PC-3 (cell line): ENCODE measurements around the gene HIVEP3. TPM values are rescaled to one million over a fixed set of nuclear protein-coding genes. Genes with fewer than 3 reads are reported as not detected.

Experiments used
- ATAC-seq: fragments of 200-7000 bp; cut with Tn5 transposase; 2 replicates; pipeline ENCODE4 v1.9.1; 2020; ENCODE audit warnings: mild to moderate bottlenecking, moderate library complexity
- BruUV-seq: library from RNA; stranded (reverse); fragments of 400-500 nt; replicated peaks from 2 replicates; lab custom pipeline; 2021; lab: Mats Ljungman, UMichigan
- CTCF ChIA-PET: fragments of 300-600 bp; sonication (Branson Sonifier 250); formaldehyde crosslinking; loops from one replicate; lab custom pipeline; 2022; ENCODE audit warnings: antibody characterized with exemption; lab: Charles Lee
- POLR2A ChIA-PET: fragments of 300-600 bp; sonication (Branson Sonifier 250); formaldehyde crosslinking; loops from one replicate; lab custom pipeline; 2022; ENCODE audit warnings: antibody characterized with exemption; ENCODE audit not compliant: unreplicated experiment; lab: Charles Lee
- DNase-seq: peaks from one replicate; pipeline ENCODE4 v3.0.0-alpha.2; 2015
- H2AFZ ChIP-seq: fragments of 300-600 bp; sonication (generic); 2 replicates; pipeline ENCODE4 v1.6.0; 2016; ENCODE audit warnings: antibody characterized with exemption, low read length
- H3F3A ChIP-seq: fragments of 300-600 bp; sonication (generic); one replicate; pipeline ENCODE4 v1.6.0; 2017; ENCODE audit warnings: antibody characterized with exemption, low read length, control low read depth, mild to moderate bottlenecking; ENCODE audit not compliant: unreplicated experiment
- H3K27ac ChIP-seq: fragments of 300-600 bp; sonication (generic); 2 replicates; pipeline ENCODE4 v1.5.1; 2016; ENCODE audit warnings: mild to moderate bottlenecking, low read length
- H3K27me3 ChIP-seq: fragments of 300-600 bp; sonication (generic); 2 replicates; pipeline ENCODE4 v1.6.1; 2016; ENCODE audit warnings: low read length, mixed read lengths
- H3K36me3 ChIP-seq: fragments of 300-600 bp; sonication (generic); 2 replicates; pipeline ENCODE4 v1.6.1; 2016; ENCODE audit warnings: low read depth, mixed run types, low read length, mixed read lengths
- H3K4me1 ChIP-seq: fragments of 300-600 bp; sonication (generic); 2 replicates; pipeline ENCODE4 v1.5.1; 2016; ENCODE audit warnings: low read length; ENCODE audit not compliant: insufficient read depth
- H3K4me2 ChIP-seq: fragments of 300-600 bp; sonication (generic); 2 replicates; pipeline ENCODE4 v1.6.0; 2016; ENCODE audit warnings: low read length
- H3K4me3 ChIP-seq: fragments of 300-600 bp; sonication (generic); 2 replicates; pipeline ENCODE4 v1.5.1; 2016; ENCODE audit warnings: mild to moderate bottlenecking, low read length, mixed read lengths
- H3K79me2 ChIP-seq: fragments of 300-600 bp; sonication (generic); 2 replicates; pipeline ENCODE4 v1.6.1; 2017; ENCODE audit warnings: low read length, mixed read lengths
- H3K9ac ChIP-seq: fragments of 300-600 bp; sonication (generic); 2 replicates; pipeline ENCODE4 v1.6.0; 2016; ENCODE audit warnings: mild to moderate bottlenecking, low read length
- H3K9me2 ChIP-seq: fragments of 300-600 bp; sonication (generic); replicated peaks from 2 replicates; pipeline ENCODE4 v1.6.1; 2016; ENCODE audit warnings: mixed run types, low read length, mixed read lengths
- H3K9me3 ChIP-seq: fragments of 300-600 bp; sonication (generic); 2 replicates; pipeline ENCODE4 v1.6.1; 2016; ENCODE audit warnings: low read length, mixed read lengths
- H4K20me1 ChIP-seq: fragments of 300-600 bp; sonication (generic); 2 replicates; pipeline ENCODE4 v1.6.1; 2016; ENCODE audit warnings: low read length, mixed read lengths
- CTCF ChIP-seq: fragments of 300-600 bp; sonication (generic); conservative IDR thresholded peaks from 2 replicates; pipeline ENCODE4 v1.5.1; 2017; ENCODE audit warnings: antibody characterized with exemption, low read depth, mild to moderate bottlenecking, low read length
- EZH2 ChIP-seq: fragments of 300-600 bp; sonication (generic); IDR thresholded peaks from one replicate; pipeline ENCODE4 v1.6.1; 2017; ENCODE audit warnings: antibody characterized with exemption, mild to moderate bottlenecking, low read length; ENCODE audit not compliant: unreplicated experiment
- EZH2phosphoT487 ChIP-seq: fragments of 300-600 bp; sonication (generic); IDR thresholded peaks from 2 replicates; pipeline ENCODE4 v1.6.1; 2018; ENCODE audit warnings: mild to moderate bottlenecking, antibody characterized with exemption, low read length, borderline replicate concordance
- intact Hi-C: fragments of 100-400 bp; cut with micrococcal nuclease; formaldehyde crosslinking; loops from 2 replicates; pipeline ENCODE4 v1.9.0; 2023
- total RNA-seq: library from RNA; depleted of rRNA; stranded (reverse); fragments of >200 nt; gene quantifications from 2 replicates; pipeline ENCODE4 v1.2.3, GENCODE V29; 2014

Gene HIVEP3
- total RNA-seq, 1 experiment from 2014 or later: 9.8 TPM

GRCh38 chr1:41483001-41483850 lies 435.5 kb downstream of the HIVEP3 start:
- Histone ChIP-seq H3K27me3 (no peaks in the 10 kb centered on the region), H3K9ac (no peak overlapping the region), H3K4me2 (peak overlapping the region; percentile 26), H3K4me3 (no peak overlapping the region), H3K27ac (no peak overlapping the region), H3F3A (no peaks in the 10 kb centered on the region), H3K36me3 (no peaks in the 10 kb centered on the region), H3K9me3 (no peaks in the 10 kb centered on the region), H4K20me1 (no peaks in the 10 kb centered on the region), H3K79me2 (no peaks in the 10 kb centered on the region), H3K9me2 (no peaks in the 10 kb centered on the region), H3K4me1 (peaks cover 37% of the 10 kb centered on the region), H2AFZ (no peak overlapping the region)
- TF ChIP-seq EZH2: no peak
- ChIA-PET CTCF (interaction anchor here (0.6 to 1.5 kb wide), 3 partner anchors 10 to 49 kb away, joined by 3 to 7 read pairs (median 3); no protein-coding TSS in a partner anchor), POLR2A (no interaction called here)
- intact Hi-C loops: loop anchor here (10.0 kb wide), 1 partner anchor 48 kb away; no protein-coding TSS in a partner anchor
- ATAC-seq: no peak
- DNase-seq: peak; percentile 30
- BruUV-seq: no TSS peak

- Histone ChIP-seq H3K79me2 (no peaks in the 10 kb centered on the region), H3K4me2 (peak overlapping the region; percentile 26), H3K27ac (no peak overlapping the region), H2AFZ (no peak overlapping the region), H3K36me3 (no peaks in the 10 kb centered on the region), H3K4me3 (no peak overlapping the region), H3K9ac (no peak overlapping the region), H3K9me3 (no peaks in the 10 kb centered on the region), H3K9me2 (no peaks in the 10 kb centered on the region), H3F3A (no peaks in the 10 kb centered on the region), H3K4me1 (peaks cover 37% of the 10 kb centered on the region), H4K20me1 (no peaks in the 10 kb centered on the region), H3K27me3 (no peaks in the 10 kb centered on the region)
- no TSS peak for BruUV-seq
- ChIA-PET POLR2A (no interaction called here), CTCF (no interaction called here)
- intact Hi-C loops: loop anchor here (10.0 kb wide), 1 partner anchor 47 kb away; no protein-coding TSS in a partner anchor
- DNase-seq (peak; percentile 77), ATAC-seq (peak; percentile 29)
- TF ChIP-seq CTCF (no peak), EZH2 (no peak), EZH2phosphoT487 (no peak)
Measured at GRCh38 chr1:41482001-41482765, 436.5 kb downstream of the HIVEP3 start.

GRCh38 chr1:41481109-41481775 lies 437.5 kb downstream of the HIVEP3 start:
- Histone ChIP-seq H3K4me3 (no peak overlapping the region), H3K9ac (no peak overlapping the region), H3K27ac (no peak overlapping the region), H3K27me3 (no peaks in the 10 kb centered on the region), H3K79me2 (no peaks in the 10 kb centered on the region), H2AFZ (no peak overlapping the region), H3K36me3 (no peaks in the 10 kb centered on the region), H3K4me2 (no peak overlapping the region), H3K4me1 (peaks cover 37% of the 10 kb centered on the region), H3F3A (no peaks in the 10 kb centered on the region), H3K9me2 (no peaks in the 10 kb centered on the region), H4K20me1 (no peaks in the 10 kb centered on the region), H3K9me3 (no peaks in the 10 kb centered on the region)
- ATAC-seq: no peak
- TF ChIP-seq CTCF (no peak), EZH2phosphoT487 (no peak), EZH2 (no peak)
- CTCF ChIA-PET: no interaction called here
- POLR2A ChIA-PET: no interaction called here
- no TSS peak for BruUV-seq
- no peak for DNase-seq
- intact Hi-C loops: loop anchor here (10.0 kb wide), 1 partner anchor 46 kb away; no protein-coding TSS in a partner anchor
